KOPT-K1 (cell line): ENCODE results near the gene LGALS1.
A peak's percentile ranks its signal among the peaks of the same experiment; 100 is the strongest.
"Not testable (repeated sequence)": the region's sequence is repeated elsewhere in the genome, so short reads cannot be mapped to it uniquely, and the experiment has no call there.

ENCODE experiments used
- H3K27ac ChIP-seq: fragments of 200-600 bp; sonication (generic); 2 replicates; pipeline ENCODE4 v1.5.1; 2016; ENCODE audit warnings: antibody characterized with exemption, mild to moderate bottlenecking, low read depth, low read length; ENCODE audit not compliant: poor library complexity, severe bottlenecking
- H3K36me3 ChIP-seq: fragments of 200-600 bp; sonication (generic); 2 replicates; pipeline ENCODE4 v1.5.1; 2017; ENCODE audit warnings: antibody characterized with exemption, mild to moderate bottlenecking, low read length, moderate library complexity; ENCODE audit not compliant: insufficient read depth
- H3K9me3 ChIP-seq: fragments of 200-600 bp; sonication (generic); 2 replicates; pipeline ENCODE4 v1.5.1; 2017; ENCODE audit warnings: antibody characterized with exemption, low read length, mild to moderate bottlenecking; ENCODE audit not compliant: insufficient read depth, poor library complexity, severe bottlenecking

LGALS1 gene

DNA sequence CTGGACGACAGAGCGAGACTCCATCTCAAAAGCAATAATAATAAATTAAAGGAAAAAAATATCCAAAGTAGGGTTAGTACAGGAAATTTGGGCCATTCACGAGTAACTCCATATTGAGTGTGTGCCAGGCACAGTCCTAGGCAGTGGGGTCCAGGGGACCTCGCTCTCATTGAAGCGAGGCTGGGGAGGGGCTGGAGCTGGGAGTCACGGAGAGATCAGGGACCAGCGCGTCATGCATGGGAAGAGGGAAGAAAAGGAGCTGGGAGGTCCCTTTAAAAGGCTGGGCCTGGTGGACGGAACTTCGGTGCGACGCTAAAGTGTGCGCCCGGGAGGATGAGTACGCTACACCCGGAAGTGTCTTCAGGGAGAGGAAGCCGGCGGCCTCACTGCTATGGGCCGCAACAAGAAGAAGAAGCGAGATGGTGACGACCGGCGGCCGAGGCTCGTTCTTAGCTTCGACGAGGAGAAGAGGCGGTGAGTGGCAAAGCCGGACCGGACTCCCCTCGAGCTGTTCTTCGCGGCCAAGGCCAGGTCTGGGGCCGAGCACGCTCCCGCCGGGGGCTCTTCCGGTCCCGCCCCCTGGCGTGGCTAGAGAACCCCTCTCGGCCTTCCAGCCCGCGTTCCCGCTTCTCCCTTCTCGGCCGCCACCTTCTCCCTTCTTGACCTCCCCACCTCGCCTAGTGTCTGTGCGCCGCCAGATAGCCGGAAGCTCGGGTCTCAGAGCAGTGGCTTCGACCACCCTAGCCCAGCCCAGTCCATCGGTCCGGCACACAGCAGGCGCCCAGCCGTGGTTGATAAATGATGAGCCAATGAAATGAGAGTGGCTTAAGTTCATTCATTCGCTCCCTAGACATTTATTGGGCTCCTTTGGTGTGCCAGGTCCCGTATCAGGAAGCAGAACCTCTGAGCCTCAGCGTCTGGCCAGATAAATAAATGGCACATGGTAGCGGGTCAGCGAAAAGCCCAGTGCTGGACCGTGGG, 10.9 kb downstream of the LGALS1 start, which contains the start of gene NOL12:
Gene NOL12, plus strand, starts transcription at position 342 of the 981 bp plus-strand sequence. Its CDS starts 50 bp downstream, at position 392.
- Histone ChIP-seq H3K27ac (peak within 1 kb of the TSS; percentile 87), H3K9me3 (no peaks in the 10 kb centered on the region), H3K36me3 (peaks cover 32% of the 10 kb centered on the region)

DNA sequence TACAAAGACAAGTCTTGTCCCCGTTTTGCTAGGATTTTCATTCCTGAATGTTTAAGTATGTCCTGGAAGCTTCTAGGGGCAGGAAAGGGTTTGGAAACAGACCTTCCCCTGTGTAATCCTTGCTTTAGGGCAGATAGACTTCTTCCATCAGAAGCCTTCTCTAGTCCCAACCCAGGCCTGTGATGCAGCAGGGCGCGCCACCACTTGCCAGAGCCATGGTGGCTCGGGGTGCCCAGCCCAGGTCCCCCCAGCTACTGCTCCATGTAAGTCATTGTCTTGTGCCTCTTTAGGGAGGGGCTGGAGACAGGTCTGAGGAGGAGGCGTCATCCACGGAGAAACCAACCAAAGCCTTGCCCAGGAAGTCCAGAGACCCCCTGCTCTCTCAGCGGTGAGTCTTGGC, 15.0 kb downstream of the LGALS1 start:
- Histone ChIP-seq H3K36me3 (peaks cover 70% of the 10 kb centered on the region), H3K9me3 (no peaks in the 10 kb centered on the region), H3K27ac (no peak overlapping the region)

DNA sequence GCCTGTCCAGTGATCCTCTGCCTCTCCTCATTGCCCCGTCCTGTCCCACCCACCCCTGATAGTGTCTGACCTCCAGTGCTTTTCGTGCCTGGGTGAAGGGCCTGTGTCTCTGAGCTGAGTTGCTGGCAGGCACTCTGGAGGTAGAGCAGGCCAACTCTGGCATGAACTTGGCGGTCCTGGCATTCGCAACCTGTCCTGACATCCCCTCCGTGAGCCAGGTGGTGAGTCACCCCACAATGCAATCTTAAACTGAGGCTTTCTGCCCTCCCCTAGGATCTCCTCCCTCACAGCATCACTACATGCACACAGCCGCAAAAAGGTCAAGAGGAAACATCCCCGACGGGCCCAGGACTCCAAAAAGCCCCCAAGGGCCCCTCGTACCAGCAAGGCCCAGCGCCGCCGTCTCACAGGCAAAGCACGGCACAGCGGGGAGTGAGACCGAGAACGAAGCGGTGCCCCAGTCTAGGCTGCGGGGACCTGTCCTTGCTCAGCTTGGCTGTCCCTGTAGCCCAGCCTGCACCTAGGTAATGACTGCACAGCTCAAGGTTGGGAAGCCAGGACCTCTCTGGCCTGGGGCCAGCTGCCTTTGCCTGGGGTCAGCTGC, 15.6 kb downstream of the LGALS1 start:
- Histone ChIP-seq H3K9me3 (no peaks in the 10 kb centered on the region), H3K27ac (no peak overlapping the region), H3K36me3 (peaks cover 75% of the 10 kb centered on the region)

DNA sequence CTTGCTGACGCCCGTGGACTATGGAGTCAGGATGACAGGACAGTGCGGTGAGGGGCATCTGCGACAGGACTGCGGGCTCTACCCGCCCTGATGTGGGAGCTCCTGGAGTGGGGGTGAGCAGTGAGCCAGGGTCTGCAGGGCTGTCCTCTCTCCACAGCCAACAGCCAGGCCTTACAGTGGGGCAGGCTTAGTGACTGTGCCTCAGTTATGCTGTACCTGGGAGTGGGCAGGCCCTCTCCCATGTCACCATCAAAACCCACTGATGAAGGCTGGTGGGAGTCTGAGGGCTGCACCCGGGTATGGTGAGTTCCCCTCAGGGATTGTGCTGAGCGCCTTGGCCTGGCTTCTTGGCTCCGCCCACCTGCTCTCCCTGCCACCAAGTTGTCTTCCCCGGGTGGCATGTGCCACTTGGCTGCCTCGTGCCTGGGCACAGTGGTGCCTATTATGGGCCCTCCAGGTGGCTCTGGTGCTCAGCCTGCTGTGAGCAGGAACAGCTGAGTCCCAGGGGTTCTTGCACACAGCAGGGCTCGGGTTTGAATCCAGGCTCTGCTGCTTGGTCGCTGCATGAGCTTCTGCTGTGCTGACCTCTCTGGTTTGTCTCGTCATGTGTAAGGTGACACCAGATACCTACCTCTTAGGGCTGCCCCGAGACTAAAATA, 17.3 kb downstream of the LGALS1 start:
- Histone ChIP-seq H3K27ac (no peak overlapping the region), H3K36me3 (peaks cover 75% of the 10 kb centered on the region), H3K9me3 (no peaks in the 10 kb centered on the region)

DNA sequence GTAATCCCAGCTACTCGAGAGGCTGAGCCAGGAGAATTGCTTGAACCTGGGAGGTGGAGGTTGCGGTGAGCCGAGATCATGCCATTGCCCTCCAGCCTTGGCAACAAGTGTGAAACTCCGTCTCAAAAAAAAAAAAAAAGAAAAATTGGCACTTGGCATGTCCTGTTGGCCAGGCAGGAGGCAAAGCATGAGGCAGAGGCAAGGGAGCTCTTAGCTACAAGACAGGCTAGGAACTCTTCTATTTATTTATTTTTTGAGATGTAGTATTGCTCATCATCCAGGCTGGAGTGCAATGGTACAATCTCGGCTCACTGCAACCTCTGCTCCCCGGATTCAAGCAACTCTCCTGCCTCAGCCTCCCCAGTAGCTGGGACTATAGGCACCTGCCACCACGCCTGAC, 18.7 kb downstream of the LGALS1 start:
- peaks cover 62% of the 10 kb centered on the region for H3K36me3 ChIP-seq
- H3K27ac ChIP-seq, H3K9me3 ChIP-seq: not testable (repeated sequence)

DNA sequence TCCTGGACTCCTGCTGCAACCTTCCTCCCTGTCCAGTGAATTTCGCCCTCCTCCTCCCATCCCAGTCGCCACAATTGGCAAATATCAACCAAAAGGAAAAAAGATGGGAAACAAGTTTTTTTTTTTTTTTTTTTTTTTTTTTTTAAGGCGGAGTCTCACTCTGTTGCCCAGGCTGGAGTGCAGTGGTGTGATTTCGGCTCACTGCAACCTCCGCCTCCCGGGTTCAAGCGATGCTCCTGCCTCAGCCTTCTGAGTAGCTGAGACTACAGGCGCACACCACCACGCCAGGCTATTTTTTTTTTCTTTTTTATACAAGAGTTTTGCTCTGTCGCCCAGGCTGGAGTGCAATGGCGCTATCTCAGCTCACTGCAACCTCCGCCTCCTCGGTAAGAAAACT, 20.8 kb downstream of the LGALS1 start:
- not testable (repeated sequence) for H3K27ac ChIP-seq, H3K9me3 ChIP-seq
- H3K36me3 ChIP-seq: peaks cover 43% of the 10 kb centered on the region

DNA sequence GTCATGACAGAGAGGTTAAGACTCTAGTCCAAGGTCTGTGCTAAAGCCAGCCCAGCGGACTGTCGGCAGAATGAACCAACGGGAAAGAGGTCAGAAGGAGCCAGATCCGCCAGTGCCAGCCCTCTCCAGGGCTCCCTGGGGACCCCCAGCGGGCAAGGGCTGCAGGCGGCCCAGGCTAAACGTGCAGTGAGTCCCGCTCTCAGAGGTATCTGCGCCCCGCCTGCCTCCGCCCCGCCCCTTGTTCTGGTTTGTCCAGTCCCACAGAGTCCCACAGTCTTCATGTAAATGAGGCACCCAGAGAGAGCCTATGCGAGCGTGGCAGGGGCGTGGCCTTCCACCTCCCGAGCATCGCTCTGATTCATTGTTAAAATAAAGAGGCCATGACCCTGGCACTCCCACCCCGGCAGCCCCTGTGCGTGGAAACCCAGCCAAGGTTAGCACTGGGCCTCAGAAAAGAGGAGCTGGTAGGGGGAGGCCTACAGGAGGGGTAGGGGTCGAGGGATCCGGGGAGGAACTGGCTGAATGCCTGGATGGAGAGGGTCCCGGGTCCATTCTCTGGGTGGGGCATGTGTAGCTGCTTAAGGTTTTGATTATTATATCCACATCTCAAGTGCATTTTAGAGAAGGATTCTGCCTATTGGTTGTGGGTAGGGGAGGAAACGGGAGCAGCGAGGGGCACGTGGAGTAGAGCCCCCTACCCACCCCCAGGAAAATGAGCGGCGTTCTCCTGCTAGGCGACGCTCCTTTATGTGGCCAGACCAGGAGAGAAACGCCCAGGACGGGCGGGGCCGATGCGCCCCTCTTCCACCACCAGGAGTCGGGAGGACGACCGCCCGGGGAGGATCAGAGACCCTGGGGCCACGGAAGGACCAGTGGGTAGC, 21.5 kb downstream of the LGALS1 start, which contains the start of gene TRIOBP:
Gene TRIOBP, plus strand, starts transcription at position 392 of the 881 bp plus-strand sequence. CDS start 4,318 bp downstream, outside the sequence.
- peaks cover 37% of the 10 kb centered on the region for H3K36me3 ChIP-seq
- no peak within 1 kb of the TSS for H3K27ac ChIP-seq
- H3K9me3 ChIP-seq: no peaks in the 10 kb centered on the region

DNA sequence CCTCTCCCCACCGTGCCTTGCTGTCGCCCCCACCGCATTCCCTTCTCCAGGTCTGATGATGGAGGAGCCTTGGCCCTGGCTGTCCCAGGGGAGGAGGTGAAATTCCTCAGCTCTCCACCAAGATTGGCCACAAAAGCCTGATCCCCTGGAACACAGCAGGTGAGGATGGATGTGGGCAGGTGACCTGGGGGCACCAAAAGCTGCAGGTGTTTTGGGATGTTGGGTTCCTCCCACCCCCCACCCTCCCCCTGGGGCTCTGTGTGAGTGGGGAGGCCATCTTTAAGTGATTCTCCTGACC, 22.1 kb downstream of the LGALS1 start:
- H3K36me3 ChIP-seq: peaks cover 31% of the 10 kb centered on the region
- H3K27ac ChIP-seq: no peak overlapping the region
- no peaks in the 10 kb centered on the region for H3K9me3 ChIP-seq

DNA sequence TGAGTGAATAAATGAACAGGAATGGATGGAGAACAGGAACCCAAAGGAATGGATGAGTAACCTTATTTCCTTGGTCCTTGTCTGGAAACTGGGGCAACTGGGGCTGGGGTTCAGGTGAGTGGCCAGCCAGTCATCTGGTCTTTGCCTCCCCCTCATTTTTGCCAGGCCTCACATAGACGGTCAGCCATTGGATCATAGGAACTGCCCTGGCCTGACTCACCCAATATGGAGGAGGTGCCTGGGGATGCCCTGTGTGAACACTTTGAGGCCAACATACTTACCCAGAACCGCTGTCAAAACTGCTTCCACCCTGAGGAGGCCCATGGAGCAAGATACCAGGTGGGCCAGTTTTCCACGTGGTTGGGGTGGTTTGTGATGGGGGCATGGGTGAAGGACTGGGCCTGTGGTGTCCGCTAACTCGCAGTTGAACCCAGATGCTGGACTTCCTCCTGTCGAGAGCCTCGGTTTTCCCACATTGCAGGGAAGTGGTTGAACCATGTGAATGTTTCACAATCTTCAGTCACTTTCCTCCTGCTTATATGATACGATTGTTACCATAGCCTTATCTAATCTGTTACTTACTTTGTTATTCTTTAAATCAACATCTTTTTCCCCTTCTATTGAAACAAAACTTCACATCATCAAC, 25.8 kb downstream of the LGALS1 start:
- no peak overlapping the region for H3K27ac ChIP-seq
- H3K9me3 ChIP-seq: no peaks in the 10 kb centered on the region
- no peaks in the 10 kb centered on the region; the same call in 1 of the 2 replicates for H3K36me3 ChIP-seq

DNA sequence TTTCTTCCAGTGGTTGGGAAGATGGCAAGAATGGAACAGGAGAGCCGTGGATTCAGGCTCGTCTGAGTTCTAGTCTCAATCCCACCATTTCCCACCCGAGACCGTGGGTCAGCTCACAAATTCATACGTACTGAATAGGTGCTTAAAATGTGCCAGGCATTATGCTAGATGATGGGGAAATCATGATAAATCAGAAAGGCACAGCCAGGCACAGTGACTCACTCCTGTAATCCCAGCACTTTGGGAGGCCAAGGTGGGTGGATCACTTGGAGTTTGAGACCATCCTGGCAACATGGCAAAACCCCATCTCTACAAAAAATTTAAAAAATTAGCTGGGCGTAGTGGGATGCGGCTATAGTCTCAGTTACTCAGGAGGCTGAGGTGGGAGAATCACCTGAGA, 28.5 kb downstream of the LGALS1 start:
- no peak overlapping the region for H3K27ac ChIP-seq
- no peaks in the 10 kb centered on the region; the same call in 1 of the 2 replicates for H3K36me3 ChIP-seq
- no peaks in the 10 kb centered on the region for H3K9me3 ChIP-seq

DNA sequence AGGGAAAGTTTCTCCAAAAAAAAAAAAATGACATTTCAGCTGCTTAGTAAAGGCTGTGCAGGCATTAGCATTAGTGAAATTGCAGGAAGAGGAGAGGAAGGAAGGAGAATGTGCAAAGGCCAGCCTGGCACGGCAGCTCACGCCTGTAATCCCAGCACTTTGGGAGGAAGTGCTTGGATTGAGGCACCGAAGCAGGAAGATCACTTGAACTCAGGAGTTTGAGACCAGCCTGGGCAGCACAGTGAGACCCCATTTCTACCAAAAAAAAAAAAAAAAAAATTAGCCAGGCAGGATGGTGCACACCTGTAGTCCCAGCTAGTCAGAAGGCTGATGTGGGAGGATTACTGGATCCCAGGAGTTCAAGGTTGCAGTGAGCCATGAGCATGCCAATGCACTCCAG, 29.2 kb downstream of the LGALS1 start:
- H3K9me3 ChIP-seq: no peaks in the 10 kb centered on the region

DNA sequence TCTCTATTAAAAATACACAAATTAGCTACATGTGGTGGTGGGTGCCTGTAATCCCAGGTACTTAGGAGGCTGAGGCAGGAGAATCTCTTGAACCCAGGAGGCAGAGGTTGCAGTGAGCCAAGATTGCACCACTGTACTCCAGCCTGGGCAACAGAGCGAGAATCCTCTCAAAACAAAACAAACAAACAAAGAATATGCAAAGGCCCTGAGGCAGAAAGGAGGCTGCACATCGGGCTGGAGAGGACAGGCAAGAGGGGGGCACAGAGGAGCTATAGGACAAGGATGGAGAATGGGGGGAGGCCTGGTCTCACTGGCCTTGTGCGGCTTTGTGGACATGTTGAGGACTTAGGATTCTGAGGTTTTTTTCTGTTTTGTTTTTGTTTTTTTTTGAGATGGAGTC, 29.8 kb downstream of the LGALS1 start:
- no peak overlapping the region for H3K27ac ChIP-seq
- H3K9me3 ChIP-seq: no peaks in the 10 kb centered on the region
- H3K36me3 ChIP-seq: no peaks in the 10 kb centered on the region; the same call in 1 of the 2 replicates

More for the DNA sequence above, 29.2 kb downstream of the LGALS1 start:
- Histone ChIP-seq H3K27ac (no peak overlapping the region), H3K36me3 (no peaks in the 10 kb centered on the region; the same call in 1 of the 2 replicates)

DNA sequence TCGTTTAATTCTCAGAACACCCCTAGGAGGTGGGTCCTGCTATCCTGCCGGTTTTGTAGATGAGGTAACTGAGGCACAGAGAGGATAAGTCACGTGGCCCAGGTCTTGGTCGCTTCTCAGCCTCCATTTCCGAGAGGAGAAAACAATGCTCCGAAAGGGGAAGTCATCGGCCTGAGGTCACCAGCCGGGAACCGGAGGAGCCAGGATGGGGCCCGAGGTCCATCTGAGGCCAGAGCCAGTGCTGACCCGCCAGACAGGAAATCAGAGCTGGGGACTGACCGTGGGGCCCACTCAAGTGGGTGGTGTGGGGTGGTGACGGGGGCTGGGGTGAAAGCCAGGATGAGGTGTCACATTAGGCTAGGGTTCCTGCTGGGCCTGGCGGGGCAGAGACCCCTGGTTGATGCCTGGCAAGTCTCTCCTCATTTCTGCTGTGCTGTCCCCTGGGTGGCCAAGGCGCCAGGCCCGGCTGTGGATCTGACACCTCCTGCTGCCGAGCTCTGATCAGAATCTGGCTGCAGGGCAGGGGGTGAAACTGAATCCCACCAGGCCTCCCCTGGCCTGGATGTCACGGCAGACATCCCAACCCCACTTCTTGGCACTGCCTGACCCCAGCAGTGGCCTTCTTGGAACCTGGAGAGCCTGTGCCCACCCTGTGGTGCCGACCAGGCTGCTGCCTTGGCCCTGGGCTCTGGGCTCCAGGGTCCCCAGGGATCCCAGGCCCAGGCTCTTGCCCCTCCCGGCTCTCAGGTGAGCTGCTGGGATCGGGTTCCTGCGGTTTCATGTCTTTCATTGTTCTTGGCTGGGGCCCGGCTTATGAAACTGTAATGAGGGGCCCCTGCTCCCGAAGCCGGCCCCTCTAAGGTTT, 33.4 kb downstream of the LGALS1 start:
- Histone ChIP-seq H3K9me3 (no peaks in the 10 kb centered on the region), H3K27ac (no peak overlapping the region), H3K36me3 (no peaks in the 10 kb centered on the region)
